NCI-H345 (cell line): ENCODE results near the gene ABCB8.

Experiments
- DNase-seq: peaks from one replicate; lab custom pipeline; 2025; lab: John Stamatoyannopoulos, UW

Gene ABCB8

GRCh38 chr7:151074817-151075661, 46.8 kb downstream of the ABCB8 start:
- no peak for DNase-seq

GRCh38 chr7:151075662-151075971, 47.4 kb downstream of the ABCB8 start:
- no peak for DNase-seq

GRCh38 chr7:151075978-151076426, 47.8 kb downstream of the ABCB8 start:
- no peak for DNase-seq

- no peak for DNase-seq
Observed at GRCh38 chr7:151076863-151077704, 48.8 kb downstream of the ABCB8 start.

GRCh38 chr7:151077705-151078232, 49.5 kb downstream of the ABCB8 start:
- DNase-seq, result no peak

GRCh38 chr7:151078233-151079040, 50.2 kb downstream of the ABCB8 start:
- no peak for DNase-seq

GRCh38 chr7:151079199-151079910, 51.1 kb downstream of the ABCB8 start:
- no peak for DNase-seq

GRCh38 chr7:151080067-151080521, 51.8 kb downstream of the ABCB8 start:
- DNase-seq, result no peak

GRCh38 chr7:151080522-151081169, 52.4 kb downstream of the ABCB8 start, which contains the start of gene FASTK:
TSS of gene FASTK (minus strand) at chr7:151080809. CDS start at chr7:151080766, 43 bp downstream.
- DNase-seq, result peak; percentile 93

GRCh38 chr7:151081170-151082101, 53.2 kb downstream of the ABCB8 start:
- no peak for DNase-seq

GRCh38 chr7:151082141-151083070, 54.2 kb downstream of the ABCB8 start:
- DNase-seq, result no peak

- DNase-seq, result peak; percentile 77
Observed at GRCh38 chr7:151083071-151083823, 55.0 kb downstream of the ABCB8 start, which contains the start of gene TMUB1. TSS of gene TMUB1 (minus strand) at chr7:151083493. CDS start at chr7:151082563, 930 bp downstream.

GRCh38 chr7:151083824-151084160, 55.5 kb downstream of the ABCB8 start:
- no peak for DNase-seq

- no peak for DNase-seq
Observed at GRCh38 chr7:151085329-151085690, 57.1 kb downstream of the ABCB8 start.

GRCh38 chr7:151085691-151086620, 57.7 kb downstream of the ABCB8 start, which contains the start of gene AGAP3:
TSS of gene AGAP3 (plus strand) at chr7:151086475. CDS start at chr7:151086742, 267 bp downstream.
- DNase-seq, result peak; percentile 87

- peak; percentile 50 for DNase-seq
Observed at GRCh38 chr7:151086802-151087244, 58.6 kb downstream of the ABCB8 start.
